ENCODE data around the gene CDC42BPB.

CDC42BPB gene

GRCh38 chr14:102968306-102968705, 89.0 kb downstream of the CDC42BPB start:
- in situ Hi-C loops (cut with HindIII; ENCODE audit: low sequenced_read_pairs), result no loop called here

GRCh38 chr14:102967506-102967795, 89.9 kb downstream of the CDC42BPB start:
- in situ Hi-C loops (cut with HindIII; ENCODE audit: low sequenced_read_pairs), result no loop called here

GRCh38 chr14:102966681-102967505, 90.5 kb downstream of the CDC42BPB start:
- in situ Hi-C loops (cut with HindIII; ENCODE audit: low sequenced_read_pairs), result no loop called here

GRCh38 chr14:102965971-102966655, 91.2 kb downstream of the CDC42BPB start:
- in situ Hi-C loops (cut with HindIII; ENCODE audit: low sequenced_read_pairs), result no loop called here

GRCh38 chr14:102965282-102965681, 92.1 kb downstream of the CDC42BPB start:
- in situ Hi-C loops (cut with HindIII; ENCODE audit: low sequenced_read_pairs), result no loop called here

GRCh38 chr14:102964152-102964730, 93.1 kb downstream of the CDC42BPB start:
- in situ Hi-C loops (cut with HindIII; ENCODE audit: low sequenced_read_pairs), result no loop called here

- in situ Hi-C loops (cut with HindIII; ENCODE audit: low sequenced_read_pairs), result no loop called here
These were observed 95.2 kb downstream of the CDC42BPB start for GRCh38 chr14:102962111-102962627.

- in situ Hi-C loops (cut with HindIII; ENCODE audit: low sequenced_read_pairs), result no loop called here
These were observed 98.9 kb downstream of the CDC42BPB start for GRCh38 chr14:102958461-102958860.

- in situ Hi-C loops (cut with HindIII; ENCODE audit: low sequenced_read_pairs), result no loop called here
These were observed 100.1 kb downstream of the CDC42BPB start for GRCh38 chr14:102957222-102957621.

GRCh38 chr14:102955636-102956408, 101.5 kb downstream of the CDC42BPB start:
- in situ Hi-C loops (cut with HindIII; ENCODE audit: low sequenced_read_pairs), result no loop called here

- in situ Hi-C loops (cut with HindIII; ENCODE audit: low sequenced_read_pairs), result no loop called here
These were observed 103.1 kb downstream of the CDC42BPB start for GRCh38 chr14:102954081-102954789.

GRCh38 chr14:102953100-102953499, 104.2 kb downstream of the CDC42BPB start:
- in situ Hi-C loops (cut with HindIII; ENCODE audit: low sequenced_read_pairs), result no loop called here

- in situ Hi-C loops (cut with HindIII; ENCODE audit: low sequenced_read_pairs), result no loop called here
These were observed 105.1 kb downstream of the CDC42BPB start for GRCh38 chr14:102952276-102952675.

GRCh38 chr14:102951799-102952198, 105.5 kb downstream of the CDC42BPB start:
- in situ Hi-C loops (cut with HindIII; ENCODE audit: low sequenced_read_pairs), result no loop called here

- in situ Hi-C loops (cut with HindIII; ENCODE audit: low sequenced_read_pairs), result no loop called here
These were observed 106.3 kb downstream of the CDC42BPB start for GRCh38 chr14:102951034-102951433.

GRCh38 chr14:102949801-102950451, 107.4 kb downstream of the CDC42BPB start:
- in situ Hi-C loops (cut with HindIII; ENCODE audit: low sequenced_read_pairs), result no loop called here

- in situ Hi-C loops (cut with HindIII; ENCODE audit: low sequenced_read_pairs), result no loop called here
These were observed 108.1 kb downstream of the CDC42BPB start for GRCh38 chr14:102949062-102949800.

GRCh38 chr14:102948698-102949061, 108.7 kb downstream of the CDC42BPB start:
- in situ Hi-C loops (cut with HindIII; ENCODE audit: low sequenced_read_pairs), result no loop called here
